Measurements from ENCODE around the gene SHANK1. TPM values are rescaled to one million over a fixed set of nuclear protein-coding genes. Genes with fewer than 3 reads are reported as not detected.

SHANK1 gene
- total RNA-seq, 3 donors from 2014 or later = 0.59 to 0.98 TPM; not detected in 1

- intact Hi-C loops (cut with DNase I; ENCODE audit: low total_unique reads) = no loop called here
- H3K27ac ChIP-seq = no peak within 1 kb of the TSS
- H3K36me3 ChIP-seq = no peaks in the 10 kb centered on the region
- no peak for DNase-seq (ENCODE audit: low spot score in 2 of 2)
- no peaks in the 10 kb centered on the region for H3K4me1 ChIP-seq
- no peak for TF ChIP-seq POLR2A (IDR thresholded peaks at IDR 0.05)
- no peak for TF ChIP-seq POLR2AphosphoS5 (IDR thresholded peaks at IDR 0.05)
- no peak for TF ChIP-seq CTCF (IDR thresholded peaks at IDR 0.05)
- H3K4me3 ChIP-seq = peak within 1 kb of the TSS; percentile 29 to 73 (median 66)
- peaks cover 3 to 46% of the 10 kb centered on the region in 2 donors for H3K27me3 ChIP-seq
- peaks cover under 1% of the 10 kb centered on the region in 2 donors for H3K9me3 ChIP-seq
Observed at GRCh38 chr19:50639121-50640112, 80.2 kb downstream of the SHANK1 start, which contains the start of gene SYT3. Gene SYT3, minus strand, starts transcription at chr19:50639881. Its CDS starts 2,470 bp downstream, at chr19:50637411.

- Histone ChIP-seq H3K27me3 (peaks cover 3 to 37% of the 10 kb centered on the region in 2 donors), H3K27ac (no peak overlapping the region), H3K4me3 (peak overlapping the region in 2 of 3 donors; percentile 66 to 73), H3K4me1 (no peaks in the 10 kb centered on the region), H3K9me3 (peaks cover 9% of the 10 kb centered on the region in 2 donors), H3K36me3 (no peaks in the 10 kb centered on the region)
- TF ChIP-seq POLR2A (IDR thresholded peaks at IDR 0.05) (no peak), CTCF (IDR thresholded peaks at IDR 0.05) (no peak), POLR2AphosphoS5 (IDR thresholded peaks at IDR 0.05) (no peak)
- DNase-seq (ENCODE audit: low spot score in 2 of 2) = no peak
- intact Hi-C loops (cut with DNase I; ENCODE audit: low total_unique reads) = loop anchor here (1.0 kb wide), 1 partner anchor 49 kb away; no protein-coding TSS in a partner anchor
Observed at GRCh38 chr19:50638600-50638999, 81.0 kb downstream of the SHANK1 start.

- no peak for DNase-seq (ENCODE audit: low spot score in 2 of 2)
- intact Hi-C loops (cut with DNase I; ENCODE audit: low total_unique reads) = no loop called here
- H3K27me3 ChIP-seq = peaks cover 3 to 33% of the 10 kb centered on the region in 2 donors
- H3K4me1 ChIP-seq = no peaks in the 10 kb centered on the region
- TF ChIP-seq POLR2AphosphoS5 (IDR thresholded peaks at IDR 0.05) (no peak), POLR2A (IDR thresholded peaks at IDR 0.05) (no peak), CTCF (IDR thresholded peaks at IDR 0.05) (no peak)
- H3K36me3 ChIP-seq = no peaks in the 10 kb centered on the region
- peaks cover 13 to 16% of the 10 kb centered on the region in 2 donors for H3K9me3 ChIP-seq
- H3K4me3 ChIP-seq = no peak overlapping the region
- H3K27ac ChIP-seq = no peak overlapping the region
Observed at GRCh38 chr19:50636317-50637085, 83.1 kb downstream of the SHANK1 start.

- peaks cover 13 to 16% of the 10 kb centered on the region in 2 donors for H3K9me3 ChIP-seq
- no peak overlapping the region for H3K4me3 ChIP-seq
- intact Hi-C loops (cut with DNase I; ENCODE audit: low total_unique reads) = no loop called here
- no peak overlapping the region for H3K27ac ChIP-seq
- TF ChIP-seq CTCF (IDR thresholded peaks at IDR 0.05) (no peak), POLR2A (IDR thresholded peaks at IDR 0.05) (no peak), POLR2AphosphoS5 (IDR thresholded peaks at IDR 0.05) (no peak)
- no peak for DNase-seq (ENCODE audit: low spot score in 2 of 2)
- H3K36me3 ChIP-seq = no peaks in the 10 kb centered on the region
- no peaks in the 10 kb centered on the region for H3K4me1 ChIP-seq
- peaks cover 2 to 27% of the 10 kb centered on the region in 2 donors for H3K27me3 ChIP-seq
Observed at GRCh38 chr19:50633973-50634372, 85.6 kb downstream of the SHANK1 start.
